Thyroid gland (tissue), 4 donors: ENCODE measurements around the gene PKNOX1. TPM values are rescaled to one million over a fixed set of nuclear protein-coding genes. Genes with fewer than 3 reads are reported as not detected.
"Not testable (repeated sequence)": the region's sequence is repeated elsewhere in the genome, so short reads cannot be mapped to it uniquely, and the experiment has no call there.

Experiments used
- DNase-seq, 2 donors: peaks; one replicate each; pipeline ENCODE4 v3.0.0-alpha.2; 2019
- H3K27ac ChIP-seq, 3 donors: fragments of 200-600 bp; sonication (generic); 1 replicate in 2 of 3; 2 replicates in 1 of 3; pipeline ENCODE4 v1.5.1; 2016 to 2019; ENCODE audit warnings: mild to moderate bottlenecking in 1 of 3, moderate library complexity in 1 of 3
- H3K27me3 ChIP-seq: fragments of 200-600 bp; sonication (generic); one replicate; pipeline ENCODE4 v1.5.1; 2019
- H3K36me3 ChIP-seq, 2 donors: fragments of 200-600 bp; sonication (generic); one replicate each; pipeline ENCODE4 v1.5.1; 2016 to 2019
- H3K4me1 ChIP-seq, 2 donors: fragments of 200-600 bp; sonication (generic); one replicate each; pipeline ENCODE4 v1.5.1; 2017 to 2019
- H3K4me3 ChIP-seq, 3 donors: fragments of 200-600 bp; sonication (generic); replicated peaks in 1 of 3; 1 replicate in 2 of 3; 2 replicates in 1 of 3; pipeline ENCODE4 v1.5.1; 2016; ENCODE audit warnings: mild to moderate bottlenecking in 1 of 3
- H3K9me3 ChIP-seq: fragments of 200-600 bp; sonication (generic); one replicate; pipeline ENCODE4 v1.5.1; 2017
- WGBS, 2 donors: methylation state at CpG; one replicate each; pipeline ENCODE4 v1.1.5; 2017; 5-methylcytosine and 5-hydroxymethylcytosine counted together
- intact Hi-C: fragments of 100-400 bp; cut with DNase I; formaldehyde crosslinking; loops from one replicate; pipeline ENCODE4 v1.15.1; 2023
- total RNA-seq, 4 donors: library from RNA; depleted of rRNA; stranded (reverse); fragments of >200 nt; gene quantifications; one replicate each; pipeline ENCODE4 v1.2.3, GENCODE V29; 2016

Gene PKNOX1
- total RNA-seq, 4 donors from 2014 or later = 21.3 to 36.2 (median 24.0) TPM

- intact Hi-C loops, H3K27ac ChIP-seq, H3K4me3 ChIP-seq, H3K9me3 ChIP-seq, H3K27me3 ChIP-seq, H3K4me1 ChIP-seq, DNase-seq, H3K36me3 ChIP-seq: not testable (repeated sequence)
- WGBS, 2 donors = 82% methylated on average over 2 of the region's 10 CpGs; no CpG with 5 or more reads in 1 of the 2 donors
Observed at GRCh38 chr21:43038659-43039044, 64.3 kb downstream of the PKNOX1 start.

GRCh38 chr21:43042169-43042568 is 67.8 kb downstream of the PKNOX1 start:
- H3K27me3 ChIP-seq, H3K4me1 ChIP-seq, DNase-seq, H3K9me3 ChIP-seq, H3K36me3 ChIP-seq, H3K4me3 ChIP-seq, intact Hi-C loops, H3K27ac ChIP-seq: not testable (repeated sequence)
- no CpG with 5 or more reads among the region's 5 CpGs for WGBS, 2 donors

GRCh38 chr21:43043291-43043690 is 68.9 kb downstream of the PKNOX1 start:
- DNase-seq, intact Hi-C loops: not testable (repeated sequence)

GRCh38 chr21:43044547-43044946 is 70.2 kb downstream of the PKNOX1 start:
- DNase-seq, H3K4me3 ChIP-seq, H3K9me3 ChIP-seq, H3K27ac ChIP-seq, intact Hi-C loops, H3K36me3 ChIP-seq, H3K27me3 ChIP-seq, H3K4me1 ChIP-seq: not testable (repeated sequence)
- no CpG with 5 or more reads among the region's 14 CpGs for WGBS, 2 donors

More at GRCh38 chr21:43043291-43043690, 68.9 kb downstream of the PKNOX1 start:
- not testable (repeated sequence) for H3K9me3 ChIP-seq, H3K27me3 ChIP-seq, H3K36me3 ChIP-seq, H3K4me3 ChIP-seq, H3K4me1 ChIP-seq, H3K27ac ChIP-seq
- 96 to 98% methylated on average over 4 of the region's 14 CpGs for WGBS, 2 donors

GRCh38 chr21:43045165-43045875 is 71.0 kb downstream of the PKNOX1 start:
- H3K4me3 ChIP-seq, H3K27ac ChIP-seq, H3K4me1 ChIP-seq, H3K36me3 ChIP-seq, DNase-seq, H3K9me3 ChIP-seq, intact Hi-C loops, H3K27me3 ChIP-seq: not testable (repeated sequence)
- no CpG with 5 or more reads among the region's 17 CpGs for WGBS, 2 donors

GRCh38 chr21:43045876-43046821 is 71.8 kb downstream of the PKNOX1 start:
- DNase-seq, H3K36me3 ChIP-seq, H3K4me1 ChIP-seq, H3K9me3 ChIP-seq, H3K27ac ChIP-seq, intact Hi-C loops, H3K27me3 ChIP-seq, H3K4me3 ChIP-seq: not testable (repeated sequence)
- WGBS, 2 donors = 29 to 80% methylated on average over 2 to 6 of the region's 21 CpGs

- H3K4me1 ChIP-seq, intact Hi-C loops, H3K27me3 ChIP-seq, H3K27ac ChIP-seq, DNase-seq, H3K4me3 ChIP-seq, H3K9me3 ChIP-seq, H3K36me3 ChIP-seq: not testable (repeated sequence)
- WGBS, 2 donors = no CpG with 5 or more reads among the region's 13 CpGs
Observed at GRCh38 chr21:43053112-43053511, 78.8 kb downstream of the PKNOX1 start.

GRCh38 chr21:43062955-43063664 is 88.7 kb downstream of the PKNOX1 start:
- H3K36me3 ChIP-seq, H3K9me3 ChIP-seq, H3K27me3 ChIP-seq, H3K4me3 ChIP-seq, H3K4me1 ChIP-seq, intact Hi-C loops, H3K27ac ChIP-seq, DNase-seq: not testable (repeated sequence)
- no CpG with 5 or more reads among the region's 28 CpGs for WGBS, 2 donors

GRCh38 chr21:43064265-43064917 is 90.0 kb downstream of the PKNOX1 start:
- intact Hi-C loops, DNase-seq, H3K4me1 ChIP-seq, H3K4me3 ChIP-seq, H3K9me3 ChIP-seq, H3K27ac ChIP-seq, H3K36me3 ChIP-seq, H3K27me3 ChIP-seq: not testable (repeated sequence)
- WGBS, 2 donors = no CpG with 5 or more reads among the region's 22 CpGs

- H3K27ac ChIP-seq, DNase-seq, H3K36me3 ChIP-seq, H3K27me3 ChIP-seq, intact Hi-C loops, H3K4me3 ChIP-seq, H3K9me3 ChIP-seq, H3K4me1 ChIP-seq: not testable (repeated sequence)
- WGBS, 2 donors = no CpG with 5 or more reads among the region's 30 CpGs
Observed at GRCh38 chr21:43065991-43066390, 91.6 kb downstream of the PKNOX1 start.

- intact Hi-C loops, H3K27ac ChIP-seq, H3K4me1 ChIP-seq, H3K4me3 ChIP-seq, DNase-seq, H3K36me3 ChIP-seq, H3K9me3 ChIP-seq, H3K27me3 ChIP-seq: not testable (repeated sequence)
- 92% methylated on average over 6 to 9 of the region's 12 CpGs for WGBS, 2 donors
Observed at GRCh38 chr21:43066690-43067089, 92.3 kb downstream of the PKNOX1 start.

- H3K27ac ChIP-seq, H3K4me3 ChIP-seq, H3K36me3 ChIP-seq, H3K4me1 ChIP-seq, DNase-seq, intact Hi-C loops, H3K27me3 ChIP-seq, H3K9me3 ChIP-seq: not testable (repeated sequence)
- WGBS, 2 donors = 82% methylated on average over 4 of the region's 12 CpGs; no CpG with 5 or more reads in 1 of the 2 donors
Observed at GRCh38 chr21:43068065-43068464, 93.7 kb downstream of the PKNOX1 start.
